HepG2 (cell line): ENCODE data around the gene WWP2. TPM values are rescaled to one million over a fixed set of nuclear protein-coding genes. Genes with fewer than 3 reads are reported as not detected.

Experiments used
- ATAC-seq: fragments of 200-7000 bp; cut with Tn5 transposase; 3 replicates; pipeline ENCODE4 v1.9.1; 2020; ENCODE audit warnings: mild to moderate bottlenecking, moderate library complexity
- BruUV-seq: library from RNA; stranded (reverse); fragments of 400-500 nt; replicated peaks from 2 replicates; lab custom pipeline; 2021; lab: Mats Ljungman, UMichigan
- CTCF ChIA-PET: fragments of 300-600 bp; formaldehyde crosslinking; extraction: SDS; loops from one replicate; lab custom pipeline; 2021; ENCODE audit warnings: low total read pairs, inconsistent platforms, low intra/inter-chr PET ratio; lab: Yijun Ruan, JAX
- POLR2A ChIA-PET: fragments of 350-600 bp; sonication (Branson Sonifier 250); formaldehyde crosslinking; loops from one replicate; lab custom pipeline; 2020; ENCODE audit warnings: antibody characterized with exemption, inconsistent platforms; lab: Yijun Ruan, JAX
- DNase-seq: peaks from one replicate; pipeline ENCODE4 v3.0.0-alpha.2; 2015; ENCODE audit warnings: low spot score
- FAIRE-seq: peaks from 3 replicates; lab custom pipeline; 2011; peaks lifted over from hg19 to GRCh38; lab: Jason Lieb, UNC
- H2AFZ ChIP-seq: one replicate; pipeline ENCODE4 v1.6.1; 2011; ENCODE audit warnings: low read length, inconsistent platforms
- H3K27ac ChIP-seq: fragments of 300-600 bp; 3 replicates; pipeline ENCODE4 v1.8.0; 2011; ENCODE audit warnings: mixed run types, mild to moderate bottlenecking, mixed read lengths, low read length, inconsistent platforms; ENCODE audit not compliant: insufficient read depth; ENCODE audit errors: extremely low read length
- H3K27me3 ChIP-seq, 2 experiments: fragments of 200-600 bp in 1 of 2; 2 replicates in 1 of 2; 3 replicates in 1 of 2; pipeline versions ENCODE4 v1.6.0 to v1.8.0; 2011; ENCODE audit warnings: low read length in 2 of 2, mild to moderate bottlenecking in 2 of 2, moderate library complexity in 2 of 2, inconsistent platforms in 1 of 2; ENCODE audit not compliant: insufficient read depth in 2 of 2, control insufficient read depth in 1 of 2
- H3K36me3 ChIP-seq, 2 experiments: fragments of 200-600 bp in 1 of 2; replicated peaks in 1 of 2; 2 replicates in 1 of 2; 3 replicates in 1 of 2; pipeline versions ENCODE4 v1.5.1 to v1.8.0; 2011; ENCODE audit warnings: low read length in 2 of 2, inconsistent platforms in 1 of 2; ENCODE audit not compliant: insufficient read depth in 2 of 2, control insufficient read depth in 1 of 2
- H3K4me1 ChIP-seq: 2 replicates; pipeline ENCODE4 v1.5.1; 2012; ENCODE audit warnings: low read length, inconsistent platforms; ENCODE audit not compliant: insufficient read depth
- H3K4me2 ChIP-seq: 2 replicates; pipeline ENCODE4 v1.6.0; 2011; ENCODE audit warnings: low read depth, low read length, inconsistent platforms
- H3K4me3 ChIP-seq, 3 experiments: fragments of 200-600 bp in 1 of 3; sonication (generic), shearing (Covaris generic) in 1 of 3; replicated peaks in 1 of 3; 2 replicates each; pipeline ENCODE4 v1.5.1; 2011 to 2016; ENCODE audit warnings: low read length in 3 of 3, inconsistent platforms in 2 of 3, low read depth in 2 of 3, mild to moderate bottlenecking in 2 of 3, control low read depth in 1 of 3, mixed read lengths in 1 of 3; ENCODE audit not compliant: insufficient read depth in 1 of 3
- H3K79me2 ChIP-seq: one replicate; pipeline ENCODE4 v1.6.1; 2011; ENCODE audit warnings: low read length, inconsistent platforms; ENCODE audit not compliant: insufficient read depth
- H3K9ac ChIP-seq: 2 replicates; pipeline ENCODE4 v1.6.0; 2011; ENCODE audit warnings: mild to moderate bottlenecking, low read depth, low read length, inconsistent platforms; ENCODE audit not compliant: insufficient read depth
- H3K9me3 ChIP-seq: 2 replicates; pipeline ENCODE4 v1.5.1; 2012; ENCODE audit warnings: mild to moderate bottlenecking, low read length
- H4K20me1 ChIP-seq: 2 replicates; pipeline ENCODE4 v1.6.0; 2011; ENCODE audit warnings: inconsistent platforms, mild to moderate bottlenecking, low read length, moderate library complexity; ENCODE audit not compliant: insufficient read depth
- GLI4 ChIP-seq: sonication (generic); formaldehyde crosslinking; IDR thresholded peaks from 2 replicates; pipeline ENCODE4 v1.5.1; 2020; ENCODE audit warnings: missing genetic modification reagents, mild to moderate bottlenecking, moderate library complexity, borderline replicate concordance
- MAFK ChIP-seq, 2 experiments: IDR thresholded peaks in 1 of 2; conservative IDR thresholded peaks in 1 of 2; 2 replicates each; pipeline ENCODE4 v1.6.1; 2011; ENCODE audit warnings: improper control_type of control experiment in 2 of 2, low read length in 2 of 2
- RBFOX2 ChIP-seq: fragments of 200-400 bp; formaldehyde crosslinking; IDR thresholded peaks from 2 replicates; pipeline ENCODE4 v1.6.1; 2017; ENCODE audit warnings: low read depth, mild to moderate bottlenecking, low read length
- SRY ChIP-seq: sonication (generic); formaldehyde crosslinking; IDR thresholded peaks from 2 replicates; pipeline ENCODE4 v1.8.0; 2022; ENCODE audit warnings: mild to moderate bottlenecking, missing genetic modification reagents
- ZNF24 ChIP-seq: fragments of 450-650 bp; IDR thresholded peaks from 2 replicates; pipeline ENCODE4 v1.6.1; 2017; ENCODE audit warnings: antibody characterized with exemption, mild to moderate bottlenecking
- ZSCAN25 ChIP-seq: sonication (generic); formaldehyde crosslinking; IDR thresholded peaks from 2 replicates; pipeline ENCODE4 v1.8.0; 2022; ENCODE audit warnings: mild to moderate bottlenecking, missing genetic modification reagents
- WGBS: methylation state at CpG from one replicate; pipeline ENCODE4 v1.1.6; 2017; ENCODE audit warnings: low lambda C conversion rate; 5-methylcytosine and 5-hydroxymethylcytosine counted together
- in situ Hi-C: cut with HindIII; loops from 2 replicates; pipeline ENCODE4 v1.10.0; 2017; ENCODE audit warnings: low pct_unique_long_range_greater_than_20kb; ENCODE audit not compliant: extremely low pct_ligation_motif_present
- intact Hi-C: fragments of 100-400 bp; cut with micrococcal nuclease; formaldehyde crosslinking; loops from one replicate; pipeline ENCODE4 v1.10.0; 2022; ENCODE audit not compliant: unreplicated experiment
- polyA plus RNA-seq, 8 experiments: library from polyadenylated mRNA; depleted of rRNA in 3 of 8; stranded (reverse) in 7 of 8; unstranded in 1 of 8; fragments of >200 nt; fragmentation: Illumina TruSeq in 4 of 8; extraction: Trizol in 4 of 8; gene quantifications; 2 replicates each; pipeline versions ENCODE4 v1.2.1 to v1.2.3, GENCODE V29; 2011 to 2016; ENCODE audit warnings: low read depth in 4 of 8, missing spikeins in 1 of 8, mixed read lengths in 1 of 8; ENCODE audit not compliant: insufficient read depth in 1 of 8
- total RNA-seq, 5 experiments: library from RNA; depleted of rRNA; stranded (reverse); fragments of >200 nt; fragmentation: Illumina TruSeq; extraction: Trizol; gene quantifications; 2 replicates each; pipeline ENCODE4 v1.2.3, GENCODE V29; 2016; ENCODE audit warnings: low read depth in 1 of 5

The WWP2 gene
- total and polyA plus RNA-seq, 2 of the 13 experiments (the other 11 are each of a cell fraction or from before 2014, with no cell fraction given) = 11.4 to 28.2 TPM

DNA sequence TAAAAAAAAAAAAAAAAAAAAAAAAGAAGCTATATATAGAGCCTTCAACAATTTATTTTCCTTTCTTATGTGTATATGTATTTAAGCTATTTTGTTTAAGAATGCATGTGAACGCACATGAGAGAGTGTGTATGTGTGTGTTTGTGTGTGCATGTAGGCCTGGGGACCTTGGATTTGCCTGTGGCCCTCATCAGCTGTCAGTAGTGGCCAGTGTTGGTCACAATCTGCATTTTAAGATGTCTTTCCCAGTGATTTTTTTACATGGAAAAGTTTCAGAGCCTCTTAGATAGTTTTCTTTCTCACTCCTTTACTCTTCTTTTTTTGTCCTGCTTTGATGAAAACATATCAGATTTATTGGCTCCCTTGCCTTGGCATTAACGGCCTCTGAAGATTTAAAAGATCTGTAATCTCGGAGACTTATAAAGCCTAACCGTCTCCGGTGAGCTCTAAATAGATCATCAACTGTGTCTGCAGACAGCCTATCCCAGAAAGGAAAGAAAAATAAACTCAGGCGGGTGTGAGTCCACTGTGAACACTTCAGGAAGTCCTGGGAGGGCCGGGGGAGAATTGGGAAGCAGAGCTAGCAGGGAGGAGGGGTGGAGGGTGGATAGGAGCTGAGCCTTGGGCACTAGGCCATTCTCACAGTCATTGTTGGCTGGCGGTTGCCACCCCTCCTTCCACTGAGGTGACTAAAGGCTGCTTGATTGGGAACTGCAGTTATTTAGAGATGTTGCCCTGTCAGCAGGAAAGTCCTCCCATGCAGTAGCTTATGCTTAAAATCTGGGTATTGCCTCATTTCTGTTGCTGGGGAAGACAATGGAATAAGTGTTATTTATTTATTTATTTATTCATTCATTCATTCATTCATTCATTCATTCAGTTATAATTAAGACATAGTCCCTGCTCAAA is 86.8 kb downstream of the WWP2 start:
- Histone ChIP-seq H3K79me2 (no peaks in the 10 kb centered on the region), H4K20me1 (no peaks in the 10 kb centered on the region), H3K4me3 (no peak overlapping the region), H3K4me2 (no peak overlapping the region), H3K36me3 (peaks cover 5 to 6% of the 10 kb centered on the region in 2 experiments; a peak in 3 of 5 replicates), H3K27ac (no peak overlapping the region), H2AFZ (no peak overlapping the region), H3K9me3 (no peaks in the 10 kb centered on the region), H3K4me1 (peaks cover 50% of the 10 kb centered on the region), H3K27me3 (no peaks in the 10 kb centered on the region), H3K9ac (no peak overlapping the region)
- ATAC-seq = no peak
- ChIA-PET POLR2A (interaction anchor here (1.0 to 1.3 kb wide), 2 partner anchors 9 to 17 kb away, joined by 3 read pairs; no protein-coding TSS in a partner anchor), CTCF (no interaction called here)
- DNase-seq = no peak
- WGBS = 92% methylated on average over 8 of the region's 8 CpGs
- TF ChIP-seq MAFK (conservative IDR thresholded peaks at IDR 0.05 in 1 of 2, IDR thresholded peaks at IDR 0.05 in 1 of 2; ENCODE audit: low read length in 2 of 2) (peak; percentile 28 to 61; a peak in 3 of 4 replicates), SRY (CRISPR knock-in tag) (no peak), GLI4 (no peak), ZNF24 (peak; percentile 87), ZSCAN25 (CRISPR knock-in tag) (0 out of 2 replicates have a peak, but pooled peaks have one; percentile 46), RBFOX2 (no peak)
- in situ Hi-C loops = no loop called here
- BruUV-seq = TSS peak; percentile 24
- no peak for FAIRE-seq
- intact Hi-C loops = no loop called here
